H1 (cell line): ENCODE data around the gene ZFAND4. TPM values are rescaled to one million over a fixed set of nuclear protein-coding genes. Genes with fewer than 3 reads are reported as not detected.

Experiments used
- CHD7 ChIP-seq: fragments of 300-600 bp; sonication (generic); IDR thresholded peaks from 2 replicates; pipeline ENCODE4 v1.7.1; 2012; ENCODE audit warnings: low read length, moderate library complexity, mild to moderate bottlenecking, inconsistent platforms; ENCODE audit not compliant: insufficient replicate concordance
- SP4 ChIP-seq: IDR thresholded peaks from 2 replicates; pipeline ENCODE4 v1.6.1; 2012; ENCODE audit warnings: low read length, inconsistent platforms
- polyA plus RNA-seq, 7 experiments: library from polyadenylated mRNA; depleted of rRNA in 3 of 7; stranded (reverse) in 5 of 7; unstranded in 2 of 7; fragments of >200 nt in 5 of 7; fragments of 200-250 nt in 2 of 7; gene quantifications; 1 replicate in 5 of 7; 2 replicates in 1 of 7; 4 replicates in 1 of 7; pipeline versions ENCODE4 v1.2.1 to v1.2.3, GENCODE V29; 2011 to 2013; ENCODE audit warnings: missing spikeins in 2 of 7, mixed read lengths in 2 of 7
- total RNA-seq: library from RNA; stranded (reverse); fragmentation: NEBNext Ultra II Directional; extraction: Animal tissue kit (Norgen Biotek cat#: 25700); gene quantifications from 2 replicates; pipeline ENCODE4 v1.2.1, GENCODE V29; 2021

The ZFAND4 gene
- total and polyA plus RNA-seq, 2 of the 8 experiments (the other 6 are each of a cell fraction or from before 2014, with no cell fraction given): 2.8 to 17.8 TPM

GRCh38 chr10:45646384-45647050 is 26.1 kb downstream of the ZFAND4 start (continued):
- TF ChIP-seq CHD7 (no peak), SP4 (no peak)
